Thyroid gland (tissue), 4 donors: ENCODE data around the gene ANGPTL4. TPM values are rescaled to one million over a fixed set of nuclear protein-coding genes. Genes with fewer than 3 reads are reported as not detected.
"Not testable (repeated sequence)": the region's sequence is repeated elsewhere in the genome, so short reads cannot be mapped to it uniquely, and the experiment has no call there.

Experiments
- DNase-seq, 2 donors: peaks; one replicate each; pipeline ENCODE4 v3.0.0-alpha.2; 2019
- H3K27ac ChIP-seq, 3 donors: fragments of 200-600 bp; sonication (generic); 1 replicate in 2 of 3; 2 replicates in 1 of 3; pipeline ENCODE4 v1.5.1; 2016 to 2019; ENCODE audit warnings: mild to moderate bottlenecking in 1 of 3, moderate library complexity in 1 of 3
- H3K27me3 ChIP-seq: fragments of 200-600 bp; sonication (generic); one replicate; pipeline ENCODE4 v1.5.1; 2019
- H3K36me3 ChIP-seq, 2 donors: fragments of 200-600 bp; sonication (generic); one replicate each; pipeline ENCODE4 v1.5.1; 2016 to 2019
- H3K4me1 ChIP-seq, 2 donors: fragments of 200-600 bp; sonication (generic); one replicate each; pipeline ENCODE4 v1.5.1; 2017 to 2019
- H3K4me3 ChIP-seq, 3 donors: fragments of 200-600 bp; sonication (generic); replicated peaks in 1 of 3; 1 replicate in 2 of 3; 2 replicates in 1 of 3; pipeline ENCODE4 v1.5.1; 2016; ENCODE audit warnings: mild to moderate bottlenecking in 1 of 3
- H3K9me3 ChIP-seq: fragments of 200-600 bp; sonication (generic); one replicate; pipeline ENCODE4 v1.5.1; 2017
- CTCF ChIP-seq, 6 experiments: fragments of 200-600 bp in 3 of 6; fragments of 450-650 bp in 3 of 6; sonication (generic) in 3 of 6; IDR thresholded peaks; one replicate each; pipeline ENCODE4 v1.5.1; 2016 to 2019; ENCODE audit warnings: antibody characterized with exemption in 6 of 6, mild to moderate bottlenecking in 2 of 6, inconsistent platforms in 1 of 6, moderate library complexity in 1 of 6
- POLR2A ChIP-seq, 2 donors: fragments of 450-650 bp; IDR thresholded peaks; one replicate each; pipeline ENCODE4 v1.6.1; 2017; ENCODE audit warnings: antibody characterized with exemption in 2 of 2, mild to moderate bottlenecking in 2 of 2, moderate library complexity in 1 of 2
- WGBS, 2 donors: methylation state at CpG; one replicate each; pipeline ENCODE4 v1.1.5; 2017; 5-methylcytosine and 5-hydroxymethylcytosine counted together
- intact Hi-C: fragments of 100-400 bp; cut with DNase I; formaldehyde crosslinking; loops from one replicate; pipeline ENCODE4 v1.15.1; 2023
- total RNA-seq, 4 donors: library from RNA; depleted of rRNA; stranded (reverse); fragments of >200 nt; gene quantifications; one replicate each; pipeline ENCODE4 v1.2.3, GENCODE V29; 2016

The ANGPTL4 gene
- total RNA-seq, 4 donors from 2014 or later = 19.9 to 99.8 (median 46.6) TPM

DNA sequence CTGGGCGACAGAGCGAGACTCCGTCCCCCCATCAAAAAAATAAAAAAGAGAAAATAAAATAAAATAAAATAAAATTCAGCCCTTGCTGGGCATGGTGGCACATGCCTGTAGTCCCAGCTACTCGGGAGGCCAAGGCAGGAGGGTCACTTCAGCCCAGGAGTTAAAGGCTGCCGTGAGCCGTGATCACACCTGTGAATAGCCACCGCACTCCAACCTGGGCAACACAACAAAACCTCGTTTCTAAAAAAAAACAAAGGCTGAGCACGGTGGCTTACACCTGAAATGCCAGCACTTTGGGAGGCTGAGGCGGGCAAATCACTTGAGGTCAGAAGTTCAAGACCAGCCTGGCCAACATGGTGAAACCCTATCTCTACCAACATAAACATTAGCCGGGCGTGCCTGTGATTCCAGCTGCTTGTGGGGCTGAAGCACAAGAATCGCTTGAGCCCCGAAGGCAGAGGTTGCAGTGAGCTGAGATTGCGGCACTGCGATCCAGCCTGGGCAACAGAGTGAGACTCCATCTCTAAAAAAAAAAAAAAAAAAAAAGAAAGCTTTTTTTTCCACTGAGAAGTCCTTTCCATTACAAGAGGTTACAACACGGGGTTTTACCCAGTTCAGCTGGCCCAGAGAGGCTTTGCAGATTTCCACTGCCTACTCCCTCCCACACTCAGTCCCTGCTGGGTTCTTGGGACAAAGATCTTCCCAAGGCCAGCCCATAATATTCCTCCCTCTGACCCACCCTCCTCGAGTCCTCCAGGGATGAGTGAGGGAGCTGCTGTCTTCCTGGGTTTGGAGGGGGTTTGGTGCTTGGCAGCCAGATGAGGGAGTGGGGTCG is 6.4 kb downstream of the ANGPTL4 start:
- Histone ChIP-seq H3K36me3 (peaks cover 6 to 25% of the 10 kb centered on the region in 2 donors), H3K9me3 (no peaks in the 10 kb centered on the region), H3K4me1 (peaks cover 39 to 63% of the 10 kb centered on the region in 2 donors), H3K27ac (peak overlapping the region in 1 of 3 donors; percentile 57), H3K4me3 (no peak overlapping the region), H3K27me3 (no peaks in the 10 kb centered on the region)
- TF ChIP-seq CTCF (IDR thresholded peaks at IDR 0.05) (no peak), POLR2A (IDR thresholded peaks at IDR 0.05) (no peak)
- DNase-seq = no peak
- intact Hi-C loops = no loop called here
- WGBS, 2 donors = 85 to 87% methylated on average over 19 of the region's 19 CpGs

GRCh38 chr19:8371011-8371804 is 7.3 kb downstream of the ANGPTL4 start:
- DNase-seq = no peak
- intact Hi-C loops = no loop called here
- Histone ChIP-seq H3K36me3 (peaks cover 6 to 25% of the 10 kb centered on the region in 2 donors), H3K9me3 (no peaks in the 10 kb centered on the region), H3K4me1 (peaks cover 31 to 57% of the 10 kb centered on the region in 2 donors), H3K27ac (peak overlapping the region in 1 of 3 donors; percentile 57), H3K27me3 (no peaks in the 10 kb centered on the region), H3K4me3 (no peak overlapping the region)
- TF ChIP-seq CTCF (IDR thresholded peaks at IDR 0.05) = no peak
- no peak for TF ChIP-seq POLR2A (IDR thresholded peaks at IDR 0.05)
- 81 to 89% methylated on average over 14 to 22 of the region's 28 CpGs for WGBS, 2 donors

- peaks cover 6 to 25% of the 10 kb centered on the region in 2 donors for H3K36me3 ChIP-seq
- 83 to 84% methylated on average over 25 to 26 of the region's 26 CpGs for WGBS, 2 donors
- H3K4me3 ChIP-seq = no peak overlapping the region
- peaks cover 4 to 27% of the 10 kb centered on the region in 2 donors for H3K4me1 ChIP-seq
- TF ChIP-seq CTCF (IDR thresholded peaks at IDR 0.05) (no peak), POLR2A (IDR thresholded peaks at IDR 0.05) (no peak)
- peak; percentile 30 to 44 for DNase-seq
- no peaks in the 10 kb centered on the region for H3K27me3 ChIP-seq
- H3K27ac ChIP-seq = peak overlapping the region in 2 of 3 donors; percentile 36 to 56
- intact Hi-C loops = no loop called here
- no peaks in the 10 kb centered on the region for H3K9me3 ChIP-seq
Observed at GRCh38 chr19:8373867-8374813, 10.2 kb downstream of the ANGPTL4 start.

GRCh38 chr19:8375766-8376165 is 11.8 kb downstream of the ANGPTL4 start:
- intact Hi-C loops, DNase-seq, H3K9me3 ChIP-seq, H3K27ac ChIP-seq, H3K27me3 ChIP-seq, H3K4me3 ChIP-seq: not testable (repeated sequence)
- H3K36me3 ChIP-seq = peaks cover 6 to 22% of the 10 kb centered on the region in 2 donors
- peaks cover 4 to 20% of the 10 kb centered on the region in 2 donors for H3K4me1 ChIP-seq
- WGBS, 2 donors = 87 to 98% methylated on average over 3 to 17 of the region's 32 CpGs

DNA sequence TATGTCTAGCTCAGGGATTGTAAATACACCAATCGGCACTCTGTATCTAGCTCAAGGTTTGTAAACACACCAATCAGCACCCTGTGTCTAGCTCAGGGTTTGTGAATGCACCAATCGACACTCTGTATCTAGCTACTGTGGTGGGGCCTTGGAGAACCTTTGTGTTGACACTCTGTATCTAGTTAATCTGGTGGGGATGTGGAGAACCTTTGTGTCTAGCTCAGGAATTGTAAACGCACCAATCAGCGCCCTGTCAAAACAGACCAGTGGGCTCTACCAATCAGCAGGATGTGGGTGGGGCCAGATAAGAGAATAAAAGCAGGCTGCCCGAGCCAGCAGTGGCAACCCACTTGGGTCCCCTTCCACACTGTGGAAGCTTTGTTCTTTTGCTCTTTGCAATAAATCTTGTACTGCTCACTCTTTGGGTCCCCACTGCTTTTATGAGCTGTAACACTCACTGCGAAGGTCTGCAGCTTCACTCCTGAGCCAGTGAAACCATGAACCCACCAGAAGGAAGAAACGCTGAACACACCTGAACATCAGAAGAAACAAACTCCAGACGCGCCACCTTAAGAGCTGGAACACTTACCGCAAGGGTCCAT is 12.5 kb downstream of the ANGPTL4 start:
- H3K27me3 ChIP-seq, intact Hi-C loops, H3K9me3 ChIP-seq, H3K27ac ChIP-seq, DNase-seq, H3K4me3 ChIP-seq: not testable (repeated sequence)
- 88 to 90% methylated on average over 9 to 10 of the region's 10 CpGs for WGBS, 2 donors
- H3K4me1 ChIP-seq = peaks cover 4 to 13% of the 10 kb centered on the region in 2 donors
- peaks cover 6 to 15% of the 10 kb centered on the region in 2 donors for H3K36me3 ChIP-seq
